Measurements from ENCODE around the gene TSPAN18.

GRCh38 chr11:44766972-44767278 is 40.2 kb downstream of the TSPAN18 start:
- TF ChIP-seq CTCF (IDR thresholded peaks at IDR 0.05; ENCODE audit: insufficient read depth, low read depth, low read length) (no peak), EZH2 (IDR thresholded peaks at IDR 0.05; ENCODE audit: insufficient read depth, low read length) (no peak)
